Esophagus muscularis mucosa (tissue), 4 donors: ENCODE data around the gene SLC35F6. TPM values are rescaled to one million over a fixed set of nuclear protein-coding genes. Genes with fewer than 3 reads are reported as not detected.
A peak's percentile ranks its signal among the peaks of the same experiment; 100 is the strongest.

Experiments used
- DNase-seq: peaks from one replicate; pipeline ENCODE4 v3.0.0-alpha.2; 2017; ENCODE audit errors: extremely low spot score
- H3K27ac ChIP-seq, 4 donors: fragments of 200-600 bp; sonication (generic); replicated peaks in 1 of 4; 1 replicate in 3 of 4; 2 replicates in 1 of 4; pipeline ENCODE4 v1.5.1; 2016 to 2019; ENCODE audit warnings: mild to moderate bottlenecking in 1 of 4
- H3K27me3 ChIP-seq, 4 donors: fragments of 200-600 bp; sonication (generic); one replicate each; pipeline versions ENCODE4 v1.5.1 to v1.6.0; 2016 to 2019
- H3K36me3 ChIP-seq, 4 donors: fragments of 200-600 bp; sonication (generic); one replicate each; pipeline ENCODE4 v1.5.1; 2016 to 2019
- H3K4me1 ChIP-seq, 4 donors: fragments of 200-600 bp; sonication (generic); one replicate each; pipeline ENCODE4 v1.5.1; 2016 to 2019
- H3K4me3 ChIP-seq, 4 donors: fragments of 200-600 bp; sonication (generic); 1 replicate in 2 of 4; 2 replicates in 2 of 4; pipeline ENCODE4 v1.5.1; 2016 to 2019; ENCODE audit warnings: mild to moderate bottlenecking in 4 of 4, moderate library complexity in 1 of 4
- H3K9me3 ChIP-seq, 4 donors: fragments of 200-600 bp; sonication (generic); 1 replicate in 3 of 4; 2 replicates in 1 of 4; pipeline ENCODE4 v1.5.1; 2016 to 2019
- EP300 ChIP-seq: sonication (generic); formaldehyde crosslinking; IDR thresholded peaks from one replicate; pipeline ENCODE4 v1.6.1; 2017; ENCODE audit warnings: antibody characterized with exemption
- POLR2A ChIP-seq: fragments of 450-650 bp; IDR thresholded peaks from one replicate; pipeline ENCODE4 v1.6.1; 2017; ENCODE audit warnings: antibody characterized with exemption, moderate library complexity, mild to moderate bottlenecking, low read depth
- POLR2AphosphoS5 ChIP-seq, 2 donors: sonication (generic); formaldehyde crosslinking; IDR thresholded peaks; one replicate each; pipeline ENCODE4 v1.6.1; 2017; ENCODE audit warnings: antibody characterized with exemption in 2 of 2
- WGBS: methylation state at CpG from one replicate; pipeline ENCODE4 v1.1.5; 2018; 5-methylcytosine and 5-hydroxymethylcytosine counted together
- intact Hi-C: fragments of 100-400 bp; cut with DNase I; formaldehyde crosslinking; loops from one replicate; pipeline ENCODE4 v1.15.1; 2023
- total RNA-seq, 4 donors: library from RNA; depleted of rRNA; stranded (reverse); fragments of >200 nt; gene quantifications; one replicate each; pipeline versions ENCODE4 v1.1.0 to v1.2.1, GENCODE V29; 2016
- TF ChIP-seq, protein P1 (sequence below), 3 experiments: fragments of 200-600 bp in 2 of 3; fragments of 450-650 bp in 1 of 3; sonication (generic) in 2 of 3; IDR thresholded peaks; one replicate each; pipeline ENCODE4 v1.5.1; 2017 to 2019; ENCODE audit warnings: antibody characterized with exemption in 3 of 3, mild to moderate bottlenecking in 2 of 3, moderate library complexity in 1 of 3

The SLC35F6 gene
- total RNA-seq, 4 donors from 2014 or later, result 31.6 to 50.7 (median 41.3) TPM

DNA sequence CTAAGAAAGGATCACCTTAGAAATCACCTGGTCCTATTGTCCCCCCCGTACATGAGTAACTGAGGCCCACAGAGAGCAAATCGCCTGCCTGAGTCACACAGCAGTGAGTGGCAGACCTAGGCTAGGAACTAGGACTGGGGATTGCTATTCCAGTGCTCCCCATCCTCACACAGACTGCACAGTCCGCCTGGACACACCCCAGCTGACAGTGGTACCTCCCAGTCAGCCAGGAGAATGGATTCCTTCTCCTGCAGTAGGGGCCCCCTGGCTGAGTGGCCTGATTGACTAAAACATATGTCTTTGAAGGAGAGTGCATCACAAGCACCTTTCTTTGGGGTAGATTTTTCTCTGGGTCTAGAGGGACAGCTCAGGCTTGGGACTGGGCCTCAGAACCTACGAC, 32.4 kb upstream of the SLC35F6 start:
- Histone ChIP-seq H3K27me3 (no peaks in the 10 kb centered on the region), H3K4me3 (no peak overlapping the region), H3K4me1 (peaks cover 3 to 9% (median 5%) of the 10 kb centered on the region in 4 donors), H3K36me3 (peaks cover 0 to 9% (median 2%) of the 10 kb centered on the region in 4 donors), H3K27ac (no peak overlapping the region), H3K9me3 (no peaks in the 10 kb centered on the region)
- intact Hi-C loops, result no loop called here
- 77% methylated on average over 4 of the region's 4 CpGs for WGBS
- DNase-seq, result no peak
- no peak for TF ChIP-seq POLR2A
- no peak for TF ChIP-seq EP300
- TF ChIP-seq, protein P1, sequence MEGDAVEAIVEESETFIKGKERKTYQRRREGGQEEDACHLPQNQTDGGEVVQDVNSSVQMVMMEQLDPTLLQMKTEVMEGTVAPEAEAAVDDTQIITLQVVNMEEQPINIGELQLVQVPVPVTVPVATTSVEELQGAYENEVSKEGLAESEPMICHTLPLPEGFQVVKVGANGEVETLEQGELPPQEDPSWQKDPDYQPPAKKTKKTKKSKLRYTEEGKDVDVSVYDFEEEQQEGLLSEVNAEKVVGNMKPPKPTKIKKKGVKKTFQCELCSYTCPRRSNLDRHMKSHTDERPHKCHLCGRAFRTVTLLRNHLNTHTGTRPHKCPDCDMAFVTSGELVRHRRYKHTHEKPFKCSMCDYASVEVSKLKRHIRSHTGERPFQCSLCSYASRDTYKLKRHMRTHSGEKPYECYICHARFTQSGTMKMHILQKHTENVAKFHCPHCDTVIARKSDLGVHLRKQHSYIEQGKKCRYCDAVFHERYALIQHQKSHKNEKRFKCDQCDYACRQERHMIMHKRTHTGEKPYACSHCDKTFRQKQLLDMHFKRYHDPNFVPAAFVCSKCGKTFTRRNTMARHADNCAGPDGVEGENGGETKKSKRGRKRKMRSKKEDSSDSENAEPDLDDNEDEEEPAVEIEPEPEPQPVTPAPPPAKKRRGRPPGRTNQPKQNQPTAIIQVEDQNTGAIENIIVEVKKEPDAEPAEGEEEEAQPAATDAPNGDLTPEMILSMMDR (IDR thresholded peaks at IDR 0.05), result no peak
- TF ChIP-seq POLR2AphosphoS5 (IDR thresholded peaks at IDR 0.05), result no peak

DNA sequence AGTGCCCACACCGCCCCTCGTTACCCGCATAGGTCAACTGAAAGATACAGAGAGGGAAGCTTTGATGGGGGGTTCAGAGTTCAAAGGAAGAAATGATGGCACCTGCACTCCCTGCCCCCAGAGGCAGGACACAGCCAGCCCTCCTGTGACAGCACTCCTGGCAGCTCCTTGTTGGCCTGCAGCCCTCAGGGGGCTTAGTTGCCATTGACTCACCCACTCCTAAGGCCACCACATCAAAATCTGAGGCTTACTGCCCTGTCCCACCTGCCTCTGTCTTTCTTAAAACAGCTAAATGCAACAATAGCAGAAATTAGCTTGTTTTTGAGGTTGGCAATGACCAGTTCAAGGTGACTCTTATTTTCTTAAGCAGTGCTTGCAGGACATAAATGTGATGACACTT, 31.6 kb upstream of the SLC35F6 start:
- TF ChIP-seq, protein P1 (IDR thresholded peaks at IDR 0.05), result no peak
- TF ChIP-seq POLR2A (no peak), POLR2AphosphoS5 (IDR thresholded peaks at IDR 0.05) (no peak), EP300 (no peak)
- no peaks in the 10 kb centered on the region for H3K27me3 ChIP-seq
- DNase-seq, result no peak
- no peaks in the 10 kb centered on the region for H3K9me3 ChIP-seq
- no peak overlapping the region for H3K4me3 ChIP-seq
- intact Hi-C loops, result no loop called here
- peaks cover 0 to 9% (median 2%) of the 10 kb centered on the region in 4 donors for H3K36me3 ChIP-seq
- H3K27ac ChIP-seq, result no peak overlapping the region
- 98% methylated on average over 3 of the region's 3 CpGs for WGBS
- H3K4me1 ChIP-seq, result peaks cover 3 to 9% (median 5%) of the 10 kb centered on the region in 4 donors

DNA sequence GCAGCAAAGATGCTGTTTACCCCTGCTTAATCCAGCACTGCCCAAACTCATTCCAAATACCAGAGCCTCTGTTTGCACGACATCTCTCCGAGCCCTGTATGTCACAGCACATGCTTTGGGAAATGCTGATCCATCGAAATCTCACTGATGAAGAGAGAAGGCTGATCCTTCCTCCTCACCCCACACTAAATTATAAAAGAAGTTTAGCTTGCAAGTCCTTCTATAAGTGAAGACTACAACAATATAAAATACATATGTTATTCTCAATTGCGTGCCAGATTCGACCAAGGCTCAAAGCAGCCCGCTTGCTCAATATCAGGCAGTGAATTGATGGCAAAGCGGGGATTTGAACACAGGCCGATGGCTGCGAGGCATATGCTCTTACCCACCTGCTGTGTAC, 30.7 kb upstream of the SLC35F6 start:
- H3K4me3 ChIP-seq, result no peak overlapping the region
- intact Hi-C loops, result no loop called here
- DNase-seq, result no peak
- H3K27ac ChIP-seq, result no peak overlapping the region
- 86% methylated on average over 9 of the region's 9 CpGs for WGBS
- H3K4me1 ChIP-seq, result peaks cover 3 to 9% (median 5%) of the 10 kb centered on the region in 4 donors
- peaks cover 0 to 4% (median 0%) of the 10 kb centered on the region in 4 donors for H3K36me3 ChIP-seq
- no peaks in the 10 kb centered on the region for H3K27me3 ChIP-seq
- no peaks in the 10 kb centered on the region for H3K9me3 ChIP-seq
- TF ChIP-seq, protein P1 (IDR thresholded peaks at IDR 0.05), result no peak
- no peak for TF ChIP-seq POLR2AphosphoS5 (IDR thresholded peaks at IDR 0.05)
- no peak for TF ChIP-seq EP300
- TF ChIP-seq POLR2A, result no peak

DNA sequence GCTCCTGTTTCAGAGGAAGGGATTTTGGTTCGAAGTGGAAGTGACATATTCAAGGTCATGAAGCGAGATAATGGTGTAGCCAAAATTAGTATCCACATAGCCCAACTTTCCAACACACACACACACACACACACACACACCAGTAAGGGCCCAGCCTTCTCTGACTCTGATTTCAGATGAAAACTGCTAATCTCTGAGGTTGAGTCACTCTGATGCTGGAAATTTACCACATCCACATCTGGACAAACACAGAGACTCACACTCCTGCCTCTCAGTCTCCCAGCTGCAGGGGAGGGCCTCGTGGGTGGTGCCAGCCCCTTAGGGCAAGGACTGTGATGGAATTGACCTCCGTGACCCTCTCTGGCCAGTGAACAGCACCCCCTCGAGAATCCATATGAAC, 29.0 kb upstream of the SLC35F6 start:
- Histone ChIP-seq H3K9me3 (no peaks in the 10 kb centered on the region), H3K4me3 (no peak overlapping the region), H3K27ac (no peak overlapping the region), H3K36me3 (no peaks in the 10 kb centered on the region), H3K27me3 (no peaks in the 10 kb centered on the region), H3K4me1 (peaks cover 3 to 9% (median 5%) of the 10 kb centered on the region in 4 donors)
- DNase-seq, result no peak
- TF ChIP-seq EP300 (no peak), POLR2A (no peak), POLR2AphosphoS5 (IDR thresholded peaks at IDR 0.05) (no peak)
- TF ChIP-seq, protein P1 (IDR thresholded peaks at IDR 0.05), result no peak
- intact Hi-C loops, result no loop called here
- WGBS, result 41% methylated on average over 4 of the region's 5 CpGs

DNA sequence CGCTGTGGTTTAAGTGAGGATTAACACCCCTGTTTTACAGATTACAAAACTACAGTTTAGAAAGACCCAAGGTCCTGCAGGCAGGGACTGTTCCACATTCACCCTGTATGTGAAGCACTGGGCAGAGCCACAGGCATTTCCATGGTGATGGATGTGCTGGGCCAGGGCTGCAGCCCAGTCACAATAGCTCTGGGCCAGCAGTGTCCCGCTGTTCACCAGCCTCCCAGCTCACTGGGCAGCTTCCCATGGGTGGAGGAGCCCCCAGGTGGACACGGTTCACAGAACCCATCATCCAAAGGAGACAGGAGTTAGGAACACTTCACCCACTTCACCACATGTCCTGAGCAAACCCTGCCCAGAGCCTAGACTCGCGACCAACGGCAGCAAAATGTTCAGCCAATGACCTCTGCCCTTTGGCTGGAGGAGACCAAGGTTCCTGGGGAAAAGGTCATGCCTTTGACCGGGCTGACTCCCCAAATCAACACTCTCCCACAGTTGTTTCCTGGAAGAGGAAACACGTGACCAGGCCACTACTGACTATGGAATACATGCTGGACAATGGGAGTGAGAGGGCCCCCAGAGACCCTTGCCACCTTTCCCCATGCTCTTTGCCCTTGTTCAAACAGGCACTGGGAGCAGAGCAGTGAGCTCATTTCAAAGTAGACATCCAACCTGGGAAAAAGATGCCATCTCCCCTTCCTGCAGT, 28.0 kb upstream of the SLC35F6 start:
- no peaks in the 10 kb centered on the region for H3K36me3 ChIP-seq
- 65% methylated on average over 7 of the region's 8 CpGs for WGBS
- peaks cover 3 to 11% (median 6%) of the 10 kb centered on the region in 4 donors for H3K4me1 ChIP-seq
- H3K27me3 ChIP-seq, result no peaks in the 10 kb centered on the region
- TF ChIP-seq, protein P1 (IDR thresholded peaks at IDR 0.05), result no peak
- TF ChIP-seq POLR2A, result no peak
- TF ChIP-seq POLR2AphosphoS5 (IDR thresholded peaks at IDR 0.05), result peak in 1 of 2 donors; percentile 9
- TF ChIP-seq EP300, result no peak
- H3K9me3 ChIP-seq, result no peaks in the 10 kb centered on the region
- intact Hi-C loops, result no loop called here
- H3K4me3 ChIP-seq, result no peak overlapping the region
- no peak for DNase-seq
- no peak overlapping the region for H3K27ac ChIP-seq
